Hepatocyte (in vitro differentiated cells): ENCODE data around the gene DOCK1.

Experiments used
- CTCF ChIP-seq: fragments of 200-600 bp; sonication (generic); IDR thresholded peaks from 2 replicates; pipeline ENCODE4 v1.5.1; 2016; ENCODE audit warnings: antibody characterized with exemption, mild to moderate bottlenecking; ENCODE audit not compliant: poor library complexity
- EZH2phosphoT487 ChIP-seq: fragments of 200-600 bp; sonication (generic); IDR thresholded peaks from one replicate; pipeline ENCODE4 v1.6.1; 2018; ENCODE audit warnings: antibody characterized with exemption, mild to moderate bottlenecking, low read depth, moderate library complexity; ENCODE audit not compliant: unreplicated experiment, severe bottlenecking

- no peak for TF ChIP-seq CTCF
- no peak for TF ChIP-seq EZH2phosphoT487
Observed at GRCh38 chr10:127347202-127347959, 442.2 kb downstream of the DOCK1 start.
